ENCODE results near the gene RPL36AL. TPM values are rescaled to one million over a fixed set of nuclear protein-coding genes. Genes with fewer than 3 reads are reported as not detected.
"Not testable (repeated sequence)": the region's sequence is repeated elsewhere in the genome, so short reads cannot be mapped to it uniquely, and the experiment has no call there.

Gene RPL36AL
- polyA plus RNA-seq (2014; cell fraction: cytosol; rRNA removed): 115 and 122 TPM in 2 replicates
- polyA plus RNA-seq (2014; cell fraction: nucleus; rRNA removed): 54.9 and 58.3 TPM in 2 replicates

DNA sequence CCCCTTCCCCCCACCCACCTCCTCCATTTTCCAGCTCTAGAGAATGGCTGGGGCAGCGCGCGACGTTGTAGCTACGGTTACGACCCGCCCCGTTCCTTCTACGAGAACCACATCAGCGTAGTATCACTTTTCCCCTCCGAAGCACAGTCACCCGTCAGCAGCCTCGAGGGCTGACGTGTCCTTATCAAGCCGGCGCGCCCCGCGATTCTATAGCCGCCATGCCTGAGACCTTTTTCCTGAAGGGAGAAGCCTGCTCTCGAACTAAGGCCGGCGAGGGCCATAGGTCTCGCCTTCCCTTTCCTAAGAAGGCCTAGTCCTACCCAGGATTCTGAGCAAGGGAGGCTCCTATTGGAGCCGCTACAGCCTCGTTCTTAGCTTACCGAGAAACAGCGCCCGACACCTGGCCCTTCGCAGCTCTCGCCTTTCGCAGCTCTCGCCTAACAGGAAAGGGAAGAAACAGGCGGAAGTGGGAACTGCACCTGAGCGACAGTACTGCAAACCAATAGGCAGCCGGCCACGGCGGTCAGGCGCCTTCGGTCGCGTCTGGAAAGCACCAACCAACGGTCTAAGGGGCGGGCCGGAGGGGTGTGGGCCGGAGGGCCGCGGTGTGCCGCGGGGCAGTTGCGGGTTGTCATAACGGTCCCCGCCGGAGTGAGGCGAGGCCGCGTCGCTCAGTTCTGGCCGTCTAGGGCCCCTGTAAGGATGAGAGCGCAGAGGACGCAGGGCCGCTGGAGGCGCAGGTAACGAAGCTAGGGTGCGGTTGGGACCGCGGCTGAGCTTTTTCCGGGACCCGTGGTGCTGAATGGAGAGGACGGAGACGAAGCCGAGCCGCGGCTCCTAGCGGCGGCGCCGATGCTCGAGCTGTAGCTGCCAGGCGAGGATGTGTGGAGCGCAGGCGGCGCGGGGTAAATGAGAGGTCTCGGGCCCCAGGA lies at the start of gene RPL36AL, which contains the start of gene MGAT2:
Gene RPL36AL, minus strand, starts transcription at position 445 of the 932 bp plus-strand sequence. CDS start 1,522 bp downstream, outside the sequence.
Gene MGAT2, plus strand, starts transcription at position 618 of the 932 bp plus-strand sequence. CDS start 470 bp downstream, outside the sequence.
- DNase-seq (ENCODE audit: low spot score): peak; percentile 97

DNA sequence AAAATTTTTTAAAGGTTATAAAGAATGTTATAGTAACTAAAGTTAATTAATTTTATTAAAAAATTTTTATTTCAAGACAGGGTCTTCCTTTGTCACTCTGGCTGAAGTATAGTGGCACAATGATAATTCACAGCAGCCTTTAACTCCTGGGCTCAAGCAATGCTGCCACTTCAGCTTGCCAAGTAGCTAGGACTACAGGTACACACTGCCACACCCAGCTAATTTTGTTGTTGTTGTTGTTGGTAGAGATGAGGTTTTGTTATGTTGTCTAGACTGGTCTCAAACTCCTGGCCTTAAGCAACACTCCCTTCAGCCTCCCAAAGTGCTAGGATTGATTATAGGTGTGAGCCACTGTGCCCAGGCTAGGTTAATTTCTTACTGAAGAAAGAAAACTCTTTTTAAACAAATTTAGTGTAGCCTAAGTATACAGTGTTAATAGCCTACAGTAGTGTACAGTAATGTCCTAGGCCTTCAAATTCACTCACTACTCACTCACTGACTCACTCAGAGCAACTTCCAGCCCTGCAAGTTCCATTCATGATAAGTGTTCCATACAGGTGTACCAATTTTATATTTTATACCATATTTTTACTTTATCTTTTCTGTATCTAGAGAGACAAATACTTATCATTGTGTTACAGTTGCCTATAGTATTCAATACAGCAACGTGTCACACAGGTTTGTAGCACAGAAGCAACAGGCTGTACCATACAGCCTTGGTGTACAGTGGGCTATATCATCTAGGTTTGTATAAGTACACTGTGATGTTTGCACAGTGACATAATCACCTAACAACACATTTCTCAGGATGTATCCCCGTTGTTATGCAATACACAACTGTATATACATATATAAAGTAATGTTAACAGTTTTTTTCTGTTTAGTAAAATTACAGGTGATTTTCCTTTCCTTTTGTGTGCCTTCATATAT lies 39.4 kb upstream of the RPL36AL start:
- no peak for DNase-seq (ENCODE audit: low spot score)

DNA sequence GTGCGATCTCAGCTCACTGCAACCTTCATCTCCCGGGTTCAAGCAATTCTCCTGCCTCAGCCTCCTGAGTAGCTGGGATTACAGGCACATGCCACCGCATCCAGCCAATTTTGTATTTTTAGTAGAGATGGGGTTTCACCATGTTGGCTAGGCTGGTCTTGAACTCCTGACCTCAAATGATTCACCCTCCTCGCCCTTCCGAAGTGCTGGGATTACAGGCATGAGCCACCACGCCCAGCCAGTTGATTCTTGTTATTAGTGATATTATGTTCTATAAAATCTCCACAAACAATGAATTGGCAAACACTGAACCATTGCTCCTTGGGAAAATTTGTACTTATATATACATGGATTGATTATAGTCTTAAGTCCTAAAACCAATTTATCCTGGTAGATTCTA lies 37.1 kb upstream of the RPL36AL start:
- not testable (repeated sequence) for DNase-seq (ENCODE audit: low spot score)

DNA sequence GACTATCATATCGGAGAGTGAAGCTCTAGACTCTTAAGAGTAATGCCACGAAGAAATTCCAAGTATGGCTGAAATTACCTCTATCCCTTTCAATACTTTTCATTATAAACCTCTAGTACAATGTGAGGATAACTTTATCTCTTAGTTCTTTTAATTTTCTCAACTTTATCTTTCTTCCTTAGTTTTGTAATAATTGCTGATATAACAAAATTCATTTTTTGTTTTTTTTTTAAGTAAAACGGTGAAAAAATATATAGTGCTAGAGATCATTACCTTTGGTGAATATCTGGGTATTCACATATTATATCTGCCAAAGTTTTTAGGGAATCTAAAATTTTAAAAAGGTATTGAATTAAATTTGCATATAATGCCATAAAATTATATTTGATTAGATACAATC lies 34.1 kb upstream of the RPL36AL start:
- no peak for DNase-seq (ENCODE audit: low spot score)

DNA sequence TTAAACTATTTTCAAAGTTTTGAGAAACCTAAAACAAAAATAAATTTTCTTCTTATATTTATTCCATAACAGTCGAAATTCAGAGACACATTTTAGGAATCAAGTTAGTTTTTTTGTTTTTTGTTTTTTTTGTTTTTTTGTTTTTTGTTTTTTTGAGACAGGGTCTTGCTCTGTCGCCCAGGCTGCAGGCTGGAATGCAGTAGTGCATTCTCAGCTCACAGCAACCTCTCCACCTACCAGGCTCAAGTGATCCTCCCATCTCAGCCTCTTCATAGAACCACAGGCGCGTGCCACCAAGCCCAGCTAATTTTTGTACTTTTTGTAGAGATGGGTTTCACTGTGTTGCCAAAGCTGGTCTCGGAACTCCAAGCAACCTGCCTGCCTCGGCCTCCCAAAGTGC lies 33.1 kb upstream of the RPL36AL start:
- no peak for DNase-seq (ENCODE audit: low spot score)

DNA sequence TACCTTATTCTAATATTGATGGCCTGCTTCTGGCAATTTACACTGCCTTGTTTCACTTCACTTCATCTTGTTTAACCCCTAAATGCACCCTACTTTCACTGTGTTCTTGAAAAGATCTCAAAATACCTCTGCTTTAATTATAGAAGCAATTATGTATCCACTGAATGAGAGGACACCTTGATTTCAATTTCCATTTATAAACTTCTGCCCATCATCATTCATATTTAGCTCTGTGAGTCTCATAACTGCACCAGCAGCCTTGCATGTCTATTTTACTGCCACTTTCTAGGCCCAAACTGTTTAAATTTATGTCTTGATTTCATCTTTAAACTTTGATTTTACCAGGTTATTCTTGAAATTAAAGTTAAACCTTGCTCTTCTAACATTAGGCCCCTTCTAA lies 21.7 kb upstream of the RPL36AL start:
- DNase-seq (ENCODE audit: low spot score): no peak

DNA sequence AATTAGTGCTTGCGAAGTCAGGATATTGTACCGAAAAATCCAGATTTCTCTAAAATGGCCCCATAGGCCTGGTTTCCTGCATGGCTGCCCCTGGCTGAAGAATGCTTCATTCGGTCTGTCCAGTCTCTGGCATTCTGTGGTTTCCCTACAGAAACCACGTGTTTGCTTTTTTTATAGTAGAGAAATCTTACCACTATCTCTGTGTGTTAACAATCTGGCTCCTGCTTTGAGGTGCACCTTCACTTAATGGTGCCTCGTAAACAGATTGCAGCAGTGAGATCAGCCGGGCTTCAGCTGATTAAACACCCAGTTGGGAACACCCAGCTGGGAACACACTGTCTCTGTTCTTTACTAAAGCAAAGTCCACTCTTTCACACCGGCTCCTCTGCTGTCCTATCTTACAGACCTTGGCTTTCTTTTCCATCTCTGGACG lies 21.3 kb upstream of the RPL36AL start:
- no peak for DNase-seq (ENCODE audit: low spot score)

DNA sequence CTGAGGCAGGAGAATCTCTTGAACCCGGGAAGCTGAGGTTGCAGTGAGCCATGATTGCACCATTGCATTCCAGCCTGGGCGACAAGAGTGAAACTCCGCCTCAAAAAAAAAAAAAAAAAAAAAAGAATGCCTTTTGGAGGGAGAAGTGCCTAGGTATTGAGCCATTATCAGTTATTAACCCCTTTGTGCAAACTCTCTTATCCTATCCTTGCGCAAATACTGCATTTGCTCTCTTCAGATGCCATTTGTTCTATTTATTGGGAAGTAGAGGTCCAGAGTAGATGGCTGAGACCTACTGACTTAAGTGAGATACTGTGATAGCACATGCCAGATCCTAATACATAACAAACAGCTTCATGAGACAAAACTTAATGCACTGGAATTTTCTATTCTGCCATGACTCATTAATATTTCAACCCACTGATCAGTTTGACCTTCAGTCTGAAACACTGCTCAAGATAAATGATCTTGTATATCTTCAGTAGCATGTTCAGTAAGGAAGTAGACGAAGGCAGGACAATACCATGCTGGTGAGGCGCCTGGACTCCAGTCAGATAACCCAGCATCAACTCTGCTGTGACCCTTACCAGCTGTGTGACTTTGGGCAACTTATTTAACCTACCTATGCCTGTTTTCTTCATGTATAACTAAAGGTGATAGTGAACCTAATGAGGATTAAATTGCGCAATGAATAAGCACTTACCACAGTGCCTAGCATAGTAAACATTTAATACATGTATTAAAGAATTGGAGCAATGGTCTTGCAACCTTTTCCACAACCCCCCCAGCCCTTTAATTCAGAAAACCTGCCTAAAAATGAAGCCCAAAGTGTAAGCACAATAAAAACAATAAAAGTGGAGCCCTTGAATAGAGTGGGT lies 20.4 kb upstream of the RPL36AL start:
- DNase-seq (ENCODE audit: low spot score): no peak

DNA sequence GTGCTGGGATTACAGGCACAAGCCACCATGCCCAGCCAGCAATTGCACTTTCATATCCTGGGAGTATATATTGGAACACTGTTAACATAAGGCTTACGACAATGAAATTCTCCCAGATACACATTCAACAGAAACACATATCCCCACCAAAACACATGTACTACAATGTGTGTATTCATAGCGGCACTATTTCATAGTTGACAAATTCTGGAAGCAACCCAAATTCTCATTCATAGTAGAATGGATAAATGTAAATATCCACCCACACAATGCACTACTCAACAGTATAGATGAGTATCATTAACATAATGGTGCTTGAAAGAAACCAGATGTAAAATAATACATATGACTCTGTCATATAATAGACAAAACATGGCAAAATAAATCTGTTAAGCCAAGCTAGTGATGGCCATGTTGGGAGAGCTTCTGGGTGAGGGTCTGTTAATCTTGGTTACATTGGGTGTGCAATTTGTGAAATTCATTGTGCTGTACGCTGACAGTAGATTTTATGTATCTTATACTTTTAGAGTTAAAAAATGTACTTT lies 17.2 kb upstream of the RPL36AL start:
- no peak for DNase-seq (ENCODE audit: low spot score)

DNA sequence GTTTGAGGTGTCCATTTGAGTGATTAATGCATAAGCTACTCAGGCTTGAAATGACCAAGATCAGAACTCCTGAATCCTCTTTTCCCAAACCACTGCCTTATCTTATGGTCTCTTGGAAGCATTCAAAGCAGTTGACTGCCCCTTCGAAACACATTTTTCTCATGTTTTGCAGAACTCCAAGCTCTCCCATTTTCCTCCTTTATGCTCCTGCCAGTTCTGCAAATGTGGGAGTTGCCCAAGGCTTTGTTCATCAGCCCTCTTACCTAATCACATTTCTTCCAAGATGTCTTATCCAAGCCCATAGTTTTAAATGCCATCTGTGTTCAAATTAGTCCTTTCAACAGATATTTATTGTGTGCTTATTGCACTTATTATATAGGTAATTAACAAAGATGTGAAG lies 16.4 kb upstream of the RPL36AL start:
- DNase-seq (ENCODE audit: low spot score): no peak

DNA sequence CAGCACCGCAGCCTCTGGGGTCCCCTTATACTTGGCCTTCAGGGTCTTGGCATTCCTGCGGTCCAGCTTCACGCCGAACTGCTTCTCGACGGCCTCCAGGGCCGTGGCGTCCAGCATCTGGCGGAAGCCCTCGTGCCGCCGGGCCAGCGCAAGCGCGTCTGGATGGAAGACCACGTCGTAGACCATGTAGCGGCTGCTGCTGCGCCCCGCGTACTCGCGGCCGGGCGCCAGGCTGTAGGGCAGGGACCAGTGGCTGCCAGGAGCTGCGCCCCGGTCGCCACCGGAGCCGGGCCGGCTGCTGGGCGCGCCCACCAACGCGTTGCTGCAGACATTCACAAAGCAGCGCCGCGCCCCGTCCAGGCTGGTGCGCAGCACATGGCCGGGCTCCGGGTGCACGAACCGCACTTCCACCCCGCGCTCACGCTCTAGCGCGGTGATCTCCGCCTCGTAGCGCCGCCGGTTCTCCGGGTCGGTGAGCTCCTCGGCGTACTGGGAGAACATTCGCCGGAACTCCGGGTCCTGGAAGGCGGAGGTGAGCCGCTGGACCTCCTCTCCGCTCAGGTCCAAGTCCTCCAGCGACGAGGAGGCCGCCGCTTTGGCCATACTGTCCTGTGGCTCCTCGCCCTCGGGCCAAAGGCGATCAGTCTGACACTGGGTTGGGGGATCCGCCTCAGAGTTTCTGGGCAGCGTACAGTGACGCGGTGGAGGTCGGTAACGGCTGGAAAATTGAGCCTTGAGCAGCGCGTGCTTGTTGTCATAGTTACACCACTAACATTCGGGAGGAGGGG lies 14.3 kb upstream of the RPL36AL start, which contains the start of gene DNAAF2:
Gene DNAAF2, minus strand, starts transcription at position 698 of the 788 bp plus-strand sequence. Its CDS starts 95 bp downstream, at position 603.
- peak; percentile 49 for DNase-seq (ENCODE audit: low spot score)

DNA sequence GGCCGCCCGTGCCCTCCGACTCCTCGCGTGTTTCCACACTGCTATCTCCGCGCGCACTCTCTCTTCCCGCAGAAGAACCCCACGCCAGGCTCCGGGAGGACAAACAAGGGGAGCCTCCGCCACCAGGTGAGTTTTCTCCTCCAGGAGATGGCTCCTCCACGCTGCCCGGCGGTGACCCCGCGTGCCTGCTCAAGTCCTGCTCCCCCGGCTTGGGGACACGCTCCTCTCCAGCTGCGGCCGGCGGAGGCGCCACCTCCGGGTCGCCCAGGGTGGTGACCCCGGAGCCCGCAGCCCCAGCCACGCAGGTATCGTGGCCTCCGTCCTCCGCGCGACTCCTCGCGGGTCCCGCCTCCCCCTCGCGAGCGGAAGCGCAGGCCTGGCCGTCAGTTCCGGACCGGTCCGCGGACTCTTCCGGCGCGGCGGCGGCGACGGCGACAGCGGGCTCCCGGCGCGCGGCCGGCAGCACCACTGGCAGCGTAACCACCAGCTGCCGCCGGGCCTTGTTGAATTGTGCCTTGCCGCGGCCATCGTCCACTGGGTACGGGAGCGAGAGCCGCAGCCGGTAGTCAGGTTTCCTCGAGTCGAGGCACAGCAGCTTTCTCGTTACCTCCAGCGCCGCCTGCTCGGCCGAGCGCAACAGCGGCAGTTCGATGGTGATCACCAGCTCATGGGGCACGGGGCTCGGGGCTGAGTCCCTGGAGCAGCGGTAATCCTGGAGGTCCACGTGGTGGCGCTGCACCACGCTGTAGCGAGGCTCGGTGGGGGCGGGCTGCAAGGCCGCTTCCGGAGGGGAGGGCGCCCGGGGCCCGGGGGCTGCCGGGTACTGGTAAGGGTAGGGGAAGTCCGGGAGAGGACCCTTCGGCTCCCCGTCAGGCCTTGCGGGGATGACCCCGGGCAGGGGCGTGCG lies 13.5 kb upstream of the RPL36AL start:
- peak; percentile 92 for DNase-seq (ENCODE audit: low spot score)

DNA sequence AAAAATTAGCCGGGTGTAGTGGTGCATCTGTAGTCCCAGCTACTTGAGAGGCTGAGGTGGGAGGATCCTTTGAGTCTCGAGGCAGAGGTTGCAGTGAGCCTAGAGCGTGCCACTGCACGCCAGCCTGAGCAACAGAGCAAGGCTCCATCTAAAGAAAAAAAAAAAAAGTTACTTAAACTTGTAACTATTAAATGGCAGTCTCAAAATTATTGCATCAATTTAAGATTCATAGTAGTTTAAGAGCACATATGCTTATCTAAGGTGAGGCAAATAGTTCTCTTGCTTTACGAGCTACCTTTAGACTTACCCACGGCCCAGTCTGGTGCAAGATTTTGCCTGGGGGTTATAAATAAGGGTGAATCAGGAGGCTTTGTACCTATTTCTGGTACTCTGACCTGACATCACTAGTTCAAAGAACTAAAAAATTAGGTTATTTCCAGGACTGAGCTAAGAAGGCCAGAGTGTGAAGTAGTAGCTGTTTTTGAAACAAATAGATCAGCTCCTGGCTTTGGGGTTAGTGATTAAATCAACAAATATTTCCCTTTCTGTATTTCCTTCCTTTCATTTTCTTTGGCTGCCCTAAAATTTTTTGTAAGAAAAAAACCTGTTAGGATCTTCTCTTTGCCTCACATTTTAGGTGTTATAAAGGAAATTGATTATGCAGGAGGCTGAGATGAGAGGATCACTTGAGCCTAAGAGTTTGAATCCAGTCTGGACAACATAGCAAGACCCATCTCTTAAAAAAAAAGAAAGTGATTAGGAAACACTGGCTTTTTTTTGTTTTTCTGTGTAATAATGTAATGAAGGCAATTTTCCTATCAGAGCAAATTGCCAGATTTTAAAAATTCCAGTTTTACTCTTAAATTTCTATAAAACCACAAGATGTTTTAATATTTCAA lies 3.8 kb upstream of the RPL36AL start:
- DNase-seq (ENCODE audit: low spot score): no peak

DNA sequence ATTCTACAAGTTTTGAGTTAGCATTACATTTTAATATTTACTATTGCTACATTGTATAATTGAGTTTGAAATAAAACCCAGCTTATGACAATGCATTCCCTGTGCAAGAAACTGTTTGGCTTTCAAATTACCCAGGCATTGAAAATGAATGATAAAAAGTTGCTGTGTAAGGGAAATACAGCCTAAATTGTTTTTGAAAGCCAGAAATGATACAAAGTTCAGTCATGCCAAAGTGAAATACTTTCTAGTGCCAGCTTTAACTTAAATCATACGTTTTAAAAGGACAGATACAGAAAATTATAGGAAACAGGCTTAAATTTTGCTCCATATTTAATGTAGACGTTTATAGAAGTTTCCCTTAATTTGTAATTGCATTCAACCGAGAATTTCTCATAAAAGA lies 3.0 kb upstream of the RPL36AL start:
- DNase-seq (ENCODE audit: low spot score): no peak

DNA sequence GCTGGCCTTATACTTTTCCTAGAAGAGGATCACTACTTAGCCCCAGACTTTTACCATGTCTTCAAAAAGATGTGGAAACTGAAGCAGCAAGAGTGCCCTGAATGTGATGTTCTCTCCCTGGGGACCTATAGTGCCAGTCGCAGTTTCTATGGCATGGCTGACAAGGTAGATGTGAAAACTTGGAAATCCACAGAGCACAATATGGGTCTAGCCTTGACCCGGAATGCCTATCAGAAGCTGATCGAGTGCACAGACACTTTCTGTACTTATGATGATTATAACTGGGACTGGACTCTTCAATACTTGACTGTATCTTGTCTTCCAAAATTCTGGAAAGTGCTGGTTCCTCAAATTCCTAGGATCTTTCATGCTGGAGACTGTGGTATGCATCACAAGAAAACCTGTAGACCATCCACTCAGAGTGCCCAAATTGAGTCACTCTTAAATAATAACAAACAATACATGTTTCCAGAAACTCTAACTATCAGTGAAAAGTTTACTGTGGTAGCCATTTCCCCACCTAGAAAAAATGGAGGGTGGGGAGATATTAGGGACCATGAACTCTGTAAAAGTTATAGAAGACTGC lies 1.7 kb upstream of the RPL36AL start:
- no peak for DNase-seq (ENCODE audit: low spot score)

DNA sequence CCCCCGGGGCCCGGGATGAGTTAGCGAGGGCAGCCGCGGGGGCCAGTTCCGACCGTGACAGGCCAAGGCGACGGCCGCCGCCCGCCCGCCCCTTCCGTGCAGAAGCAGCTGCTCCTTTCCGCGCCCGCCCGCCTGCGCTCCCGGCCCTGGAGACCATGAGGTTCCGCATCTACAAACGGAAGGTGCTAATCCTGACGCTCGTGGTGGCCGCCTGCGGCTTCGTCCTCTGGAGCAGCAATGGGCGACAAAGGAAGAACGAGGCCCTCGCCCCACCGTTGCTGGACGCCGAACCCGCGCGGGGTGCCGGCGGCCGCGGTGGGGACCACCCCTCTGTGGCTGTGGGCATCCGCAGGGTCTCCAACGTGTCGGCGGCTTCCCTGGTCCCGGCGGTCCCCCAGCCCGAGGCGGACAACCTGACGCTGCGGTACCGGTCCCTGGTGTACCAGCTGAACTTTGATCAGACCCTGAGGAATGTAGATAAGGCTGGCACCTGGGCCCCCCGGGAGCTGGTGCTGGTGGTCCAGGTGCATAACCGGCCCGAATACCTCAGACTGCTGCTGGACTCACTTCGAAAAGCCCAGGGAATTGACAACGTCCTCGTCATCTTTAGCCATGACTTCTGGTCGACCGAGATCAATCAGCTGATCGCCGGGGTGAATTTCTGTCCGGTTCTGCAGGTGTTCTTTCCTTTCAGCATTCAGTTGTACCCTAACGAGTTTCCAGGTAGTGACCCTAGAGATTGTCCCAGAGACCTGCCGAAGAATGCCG lies 872 bp upstream of the RPL36AL start:
- peak; percentile 60 for DNase-seq (ENCODE audit: low spot score)
